Hepatocyte (in vitro differentiated cells): Measurements from ENCODE around the gene HNRNPLL. TPM values are rescaled to one million over a fixed set of nuclear protein-coding genes. Genes with fewer than 3 reads are reported as not detected.
"Not testable (repeated sequence)": the region's sequence is repeated elsewhere in the genome, so short reads cannot be mapped to it uniquely, and the experiment has no call there.

Experiments used
- DNase-seq: peaks from one replicate; pipeline ENCODE4 v3.0.0-alpha.2; 2016; ENCODE audit warnings: low spot score
- H2AFZ ChIP-seq: fragments of 200-600 bp; sonication (generic); 2 replicates; pipeline ENCODE4 v1.6.0; 2016; ENCODE audit warnings: antibody characterized with exemption, mild to moderate bottlenecking
- H3K27ac ChIP-seq: fragments of 200-600 bp; sonication (generic); 2 replicates; pipeline ENCODE4 v1.5.1; 2016; ENCODE audit warnings: mild to moderate bottlenecking
- H3K27me3 ChIP-seq: fragments of 200-600 bp; sonication (generic); 2 replicates; pipeline ENCODE4 v1.6.1; 2016
- H3K36me3 ChIP-seq: fragments of 200-600 bp; sonication (generic); replicated peaks from 2 replicates; pipeline ENCODE4 v1.5.1; 2016; ENCODE audit warnings: low read depth; ENCODE audit not compliant: insufficient read depth
- H3K4me1 ChIP-seq: fragments of 200-600 bp; sonication (generic); 2 replicates; pipeline ENCODE4 v1.5.1; 2016; ENCODE audit warnings: mild to moderate bottlenecking, moderate library complexity; ENCODE audit not compliant: insufficient read depth
- H3K4me2 ChIP-seq: fragments of 200-600 bp; sonication (generic); 2 replicates; pipeline ENCODE4 v1.6.0; 2016
- H3K4me3 ChIP-seq: fragments of 200-600 bp; sonication (generic); 2 replicates; pipeline ENCODE4 v1.5.1; 2016; ENCODE audit warnings: mild to moderate bottlenecking
- H3K79me2 ChIP-seq: fragments of 200-600 bp; sonication (generic); 2 replicates; pipeline ENCODE4 v1.6.0; 2017; ENCODE audit warnings: mild to moderate bottlenecking
- H3K9me2 ChIP-seq: fragments of 200-600 bp; sonication (generic); replicated peaks from 2 replicates; pipeline ENCODE4 v1.6.0; 2017; ENCODE audit warnings: mild to moderate bottlenecking; ENCODE audit not compliant: insufficient read depth
- H3K9me3 ChIP-seq: fragments of 200-600 bp; sonication (generic); 2 replicates; pipeline ENCODE4 v1.5.1; 2016; ENCODE audit warnings: low read depth, mild to moderate bottlenecking
- H4K20me1 ChIP-seq: fragments of 200-600 bp; sonication (generic); 2 replicates; pipeline ENCODE4 v1.6.0; 2016; ENCODE audit warnings: mild to moderate bottlenecking; ENCODE audit not compliant: insufficient read depth, poor library complexity, severe bottlenecking
- CTCF ChIP-seq: fragments of 200-600 bp; sonication (generic); IDR thresholded peaks from 2 replicates; pipeline ENCODE4 v1.5.1; 2016; ENCODE audit warnings: antibody characterized with exemption, mild to moderate bottlenecking; ENCODE audit not compliant: poor library complexity
- EZH2 ChIP-seq: fragments of 200-600 bp; sonication (generic); IDR thresholded peaks from 2 replicates; pipeline ENCODE4 v1.6.1; 2016; ENCODE audit warnings: antibody characterized with exemption, mild to moderate bottlenecking, borderline replicate concordance
- EZH2phosphoT487 ChIP-seq: fragments of 200-600 bp; sonication (generic); IDR thresholded peaks from one replicate; pipeline ENCODE4 v1.6.1; 2018; ENCODE audit warnings: antibody characterized with exemption, mild to moderate bottlenecking, low read depth, moderate library complexity; ENCODE audit not compliant: unreplicated experiment, severe bottlenecking
- WGBS: methylation state at CpG from one replicate; pipeline ENCODE4 v1.1.6; 2016; ENCODE audit warnings: low lambda C conversion rate; ENCODE audit errors: missing lambda C conversion rate; 5-methylcytosine and 5-hydroxymethylcytosine counted together
- polyA plus RNA-seq: library from polyadenylated mRNA; unstranded; fragments of >200 nt; fragmentation: Nextera tagmentation; extraction: Ambion mirVana; gene quantifications from 2 replicates; pipeline ENCODE4 v1.2.1, GENCODE V29; 2016
- total RNA-seq: library from RNA; depleted of rRNA; stranded (reverse); fragments of >200 nt; gene quantifications from 2 replicates; pipeline ENCODE4 v1.2.3, GENCODE V29; 2014

HNRNPLL gene
- total and polyA plus RNA-seq, 2 experiments from 2014 or later: 37.6 to 55.7 TPM

- no peaks in the 10 kb centered on the region for H3K9me3 ChIP-seq
These were observed 11.1 kb upstream of the HNRNPLL start for GRCh38 chr2:38613849-38614213.

GRCh38 chr2:38613126-38613848 is 10.6 kb upstream of the HNRNPLL start:
- Histone ChIP-seq H2AFZ (no peak overlapping the region), H3K36me3 (no peaks in the 10 kb centered on the region), H3K9me2 (no peaks in the 10 kb centered on the region), H4K20me1 (no peaks in the 10 kb centered on the region), H3K79me2 (no peaks in the 10 kb centered on the region), H3K27ac (no peak overlapping the region), H3K27me3 (no peaks in the 10 kb centered on the region), H3K9me3 (no peaks in the 10 kb centered on the region), H3K4me3 (no peak overlapping the region), H3K4me2 (no peak overlapping the region), H3K4me1 (no peaks in the 10 kb centered on the region)
- WGBS: 70% methylated on average over 10 of the region's 10 CpGs
- TF ChIP-seq CTCF (no peak), EZH2phosphoT487 (no peak), EZH2 (no peak)
- DNase-seq: no peak

More at GRCh38 chr2:38613849-38614213, 11.1 kb upstream of the HNRNPLL start:
- WGBS: 63% methylated on average over 3 of the region's 3 CpGs
- Histone ChIP-seq H4K20me1 (no peaks in the 10 kb centered on the region), H3K4me1 (no peaks in the 10 kb centered on the region), H3K27me3 (no peaks in the 10 kb centered on the region), H3K4me2 (no peak overlapping the region), H2AFZ (no peak overlapping the region), H3K27ac (no peak overlapping the region), H3K4me3 (no peak overlapping the region), H3K9me2 (no peaks in the 10 kb centered on the region), H3K36me3 (no peaks in the 10 kb centered on the region), H3K79me2 (no peaks in the 10 kb centered on the region)
- no peak for TF ChIP-seq CTCF
- no peak for TF ChIP-seq EZH2
- no peak for TF ChIP-seq EZH2phosphoT487
- no peak for DNase-seq

GRCh38 chr2:38610851-38611801 is 8.4 kb upstream of the HNRNPLL start:
- peak overlapping the region; percentile 71 for H3K27ac ChIP-seq
- H3K36me3 ChIP-seq: no peaks in the 10 kb centered on the region
- DNase-seq: peak; percentile 30
- no peaks in the 10 kb centered on the region for H3K4me1 ChIP-seq
- H3K9me2 ChIP-seq: no peaks in the 10 kb centered on the region
- 67% methylated on average over 8 of the region's 8 CpGs for WGBS
- no peaks in the 10 kb centered on the region for H3K9me3 ChIP-seq
- H3K4me3 ChIP-seq: no peak overlapping the region
- no peaks in the 10 kb centered on the region for H4K20me1 ChIP-seq
- peak overlapping the region; percentile 43 for H3K4me2 ChIP-seq
- peak overlapping the region; percentile 9 for H2AFZ ChIP-seq
- H3K27me3 ChIP-seq: no peaks in the 10 kb centered on the region
- TF ChIP-seq EZH2 (no peak), EZH2phosphoT487 (no peak)
- H3K79me2 ChIP-seq: no peaks in the 10 kb centered on the region

GRCh38 chr2:38609246-38609645 is 6.5 kb upstream of the HNRNPLL start:
- H3K4me1 ChIP-seq, H3K27ac ChIP-seq, H4K20me1 ChIP-seq, H3K36me3 ChIP-seq, DNase-seq, H3K4me2 ChIP-seq, H3K79me2 ChIP-seq, H3K4me3 ChIP-seq, H3K27me3 ChIP-seq, H2AFZ ChIP-seq, H3K9me2 ChIP-seq, H3K9me3 ChIP-seq: not testable (repeated sequence)
- WGBS: 93% methylated on average over 2 of the region's 2 CpGs
